H1 (cell line): ENCODE results near the gene UBAC1. TPM values are rescaled to one million over a fixed set of nuclear protein-coding genes. Genes with fewer than 3 reads are reported as not detected.

Experiments
- CTCF ChIA-PET: fragments of 300-600 bp; sonication (Branson Sonifier 250); formaldehyde crosslinking; loops from one replicate; lab custom pipeline; 2021; ENCODE audit not compliant: partially characterized antibody; lab: Charles Lee
- POLR2A ChIA-PET: fragments of 300-600 bp; sonication (Branson Sonifier 250); formaldehyde crosslinking; loops from one replicate; lab custom pipeline; 2021; ENCODE audit warnings: inconsistent platforms; ENCODE audit not compliant: partially characterized antibody; lab: Charles Lee
- DNase-seq, 2 experiments: peaks; one replicate each; pipeline versions ENCODE4 v3.0.0 to v3.0.0-alpha.2; 2010 to 2022; ENCODE audit warnings: low spot score in 2 of 2, low read depth in 1 of 2, mixed read lengths in 1 of 2
- FAIRE-seq: peaks from 2 replicates; lab custom pipeline; 2011; peaks lifted over from hg19 to GRCh38; lab: Jason Lieb, UNC
- H2AFZ ChIP-seq: 2 replicates; pipeline ENCODE4 v1.8.1; 2012; ENCODE audit warnings: low read length, inconsistent platforms
- H2AK5ac ChIP-seq: 2 replicates; pipeline ENCODE4 v1.6.1; 2013; ENCODE audit warnings: low read depth, low read length
- H2BK120ac ChIP-seq: replicated peaks from 2 replicates; pipeline ENCODE3; 2013; ENCODE audit warnings: low read depth, low read length, inconsistent platforms
- H2BK12ac ChIP-seq: 2 replicates; pipeline ENCODE4 v1.6.1; 2013; ENCODE audit warnings: low read depth, low read length
- H2BK15ac ChIP-seq: 2 replicates; pipeline ENCODE4 v1.6.1; 2013; ENCODE audit warnings: low read length
- H2BK20ac ChIP-seq: 2 replicates; pipeline ENCODE4 v1.6.1; 2013; ENCODE audit warnings: low read length
- H2BK5ac ChIP-seq: 2 replicates; pipeline ENCODE4 v1.6.1; 2013; ENCODE audit warnings: low read depth, low read length
- H3K14ac ChIP-seq: 2 replicates; pipeline ENCODE4 v1.6.1; 2013; ENCODE audit warnings: inconsistent platforms; ENCODE audit not compliant: insufficient read length
- H3K18ac ChIP-seq: 2 replicates; pipeline ENCODE4 v1.6.1; 2013; ENCODE audit warnings: low read length; ENCODE audit errors: extremely low read depth
- H3K23ac ChIP-seq: 2 replicates; pipeline ENCODE4 v1.6.1; 2013; ENCODE audit warnings: inconsistent platforms; ENCODE audit not compliant: insufficient read length
- H3K23me2 ChIP-seq: 2 replicates; pipeline ENCODE4 v1.6.1; 2013; ENCODE audit warnings: low read depth, low read length
- H3K27ac ChIP-seq: 2 replicates; pipeline ENCODE4 v1.6.1; 2011; ENCODE audit warnings: low read depth, low read length, inconsistent platforms
- H3K27me3 ChIP-seq, 4 experiments: replicated peaks in 1 of 4; 1 replicate in 1 of 4; 2 replicates in 3 of 4; pipeline versions ENCODE4 v1.6.1 to v1.8.1; 2011 to 2013; ENCODE audit warnings: low read length in 3 of 4, mild to moderate bottlenecking in 3 of 4, inconsistent platforms in 2 of 4, mixed read lengths in 2 of 4, moderate library complexity in 1 of 4; ENCODE audit not compliant: control insufficient read depth in 3 of 4, insufficient read depth in 3 of 4; ENCODE audit errors: extremely low read depth in 1 of 4
- H3K36me3 ChIP-seq, 4 experiments: 2 replicates each; pipeline versions ENCODE4 v1.6.1 to v1.8.1; 2011 to 2013; ENCODE audit warnings: mild to moderate bottlenecking in 4 of 4, low read length in 3 of 4, moderate library complexity in 2 of 4, control low read depth in 1 of 4, inconsistent platforms in 1 of 4; ENCODE audit not compliant: insufficient read depth in 4 of 4, control insufficient read depth in 2 of 4
- H3K4ac ChIP-seq: replicated peaks from 2 replicates; pipeline ENCODE3; 2013; ENCODE audit warnings: low read length, low read depth, mixed read lengths, inconsistent platforms; ENCODE audit not compliant: insufficient read length
- H3K4me1 ChIP-seq, 4 experiments: replicated peaks in 1 of 4; 1 replicate in 1 of 4; 2 replicates in 3 of 4; pipeline versions ENCODE4 v1.6.1 to v1.8.1; 2011 to 2013; ENCODE audit warnings: low read length in 3 of 4, inconsistent platforms in 2 of 4, mixed read lengths in 1 of 4; ENCODE audit not compliant: insufficient read depth in 4 of 4, control insufficient read depth in 3 of 4
- H3K4me2 ChIP-seq, 2 experiments: 2 replicates each; pipeline versions ENCODE4 v1.6.1 to v1.8.1; 2011 to 2013; ENCODE audit warnings: low read depth in 2 of 2, low read length in 2 of 2, control low read depth in 1 of 2, inconsistent platforms in 1 of 2, mild to moderate bottlenecking in 1 of 2; ENCODE audit not compliant: insufficient read depth in 1 of 2
- H3K4me3 ChIP-seq, 4 experiments: fragments of 200-600, 300-600 bp in 1 of 4; sonication (generic), shearing (Covaris generic), sonication (Bioruptor Twin) in 1 of 4; 2 replicates each; pipeline versions ENCODE4 v1.5.1 to v1.8.1; 2011 to 2016; ENCODE audit warnings: low read length in 4 of 4, low read depth in 3 of 4, control low read depth in 2 of 4, inconsistent platforms in 2 of 4, mild to moderate bottlenecking in 2 of 4, mixed read lengths in 1 of 4, moderate library complexity in 1 of 4; ENCODE audit not compliant: insufficient read depth in 2 of 4; ENCODE audit errors: extremely low read depth in 1 of 4
- H3K56ac ChIP-seq: replicated peaks from 2 replicates; pipeline ENCODE3; 2013; ENCODE audit warnings: low read depth, mild to moderate bottlenecking, mixed read lengths, low read length, inconsistent platforms; ENCODE audit not compliant: insufficient read length
- H3K79me1 ChIP-seq: 2 replicates; pipeline ENCODE4 v1.6.1; 2013; ENCODE audit warnings: low read depth, low read length, control low read depth
- H3K79me2 ChIP-seq, 2 experiments: 2 replicates each; pipeline versions ENCODE4 v1.6.1 to v1.8.1; 2012 to 2013; ENCODE audit warnings: low read length in 2 of 2, mild to moderate bottlenecking in 2 of 2, inconsistent platforms in 1 of 2; ENCODE audit not compliant: insufficient read depth in 2 of 2, control insufficient read depth in 1 of 2
- H3K9ac ChIP-seq, 4 experiments: replicated peaks in 1 of 4; 1 replicate in 1 of 4; 2 replicates in 3 of 4; pipeline versions ENCODE4 v1.6.1 to v1.8.1; 2011 to 2013; ENCODE audit warnings: low read depth in 3 of 4, low read length in 3 of 4, control low read depth in 2 of 4, mild to moderate bottlenecking in 2 of 4, moderate library complexity in 2 of 4, inconsistent platforms in 1 of 4; ENCODE audit errors: extremely low read depth in 1 of 4
- H3K9me3 ChIP-seq, 2 experiments: 2 replicates each; pipeline versions ENCODE4 v1.6.1 to v1.8.1; 2012 to 2013; ENCODE audit warnings: mild to moderate bottlenecking in 2 of 2, moderate library complexity in 2 of 2, control low read depth in 1 of 2, inconsistent platforms in 1 of 2, low read depth in 1 of 2, low read length in 1 of 2, mixed read lengths in 1 of 2; ENCODE audit not compliant: insufficient read depth in 2 of 2
- H4K20me1 ChIP-seq, 2 experiments: replicated peaks in 1 of 2; 2 replicates each; pipeline versions ENCODE3 to v1.8.1; 2011 to 2013; ENCODE audit warnings: inconsistent platforms in 2 of 2, low read length in 2 of 2, mild to moderate bottlenecking in 1 of 2; ENCODE audit not compliant: insufficient read depth in 2 of 2, control insufficient read depth in 1 of 2
- H4K5ac ChIP-seq: 2 replicates; pipeline ENCODE4 v1.6.1; 2013; ENCODE audit warnings: low read length, low read depth, mixed read lengths, inconsistent platforms; ENCODE audit not compliant: insufficient read length
- H4K8ac ChIP-seq: 2 replicates; pipeline ENCODE4 v1.8.0; 2013; ENCODE audit warnings: mild to moderate bottlenecking, moderate library complexity, low read length, inconsistent platforms; ENCODE audit not compliant: insufficient read depth; ENCODE audit errors: extremely low read depth
- H4K91ac ChIP-seq: replicated peaks from 2 replicates; pipeline ENCODE3; 2013; ENCODE audit warnings: low read length, mixed read lengths, inconsistent platforms; ENCODE audit not compliant: insufficient read length
- CHD2 ChIP-seq: IDR thresholded peaks from 2 replicates; pipeline ENCODE4 v1.6.1; 2012; ENCODE audit warnings: low read length, improper control_type of control experiment
- EP300 ChIP-seq, 2 experiments: IDR thresholded peaks; 1 replicate in 1 of 2; 2 replicates in 1 of 2; pipeline ENCODE4 v1.6.1; 2011 to 2012; ENCODE audit warnings: low read depth in 2 of 2, low read length in 2 of 2, mild to moderate bottlenecking in 2 of 2, borderline replicate concordance in 1 of 2, inconsistent platforms in 1 of 2, moderate library complexity in 1 of 2
- GABPA ChIP-seq: IDR thresholded peaks from 2 replicates; pipeline ENCODE4 v1.6.1; 2011; ENCODE audit warnings: mild to moderate bottlenecking, low read length, moderate library complexity, borderline replicate concordance; ENCODE audit not compliant: insufficient read depth
- KDM1A ChIP-seq: fragments of 200-600, 300-600 bp; sonication (generic); IDR thresholded peaks from 2 replicates; pipeline ENCODE4 v1.7.1; 2016; ENCODE audit warnings: mild to moderate bottlenecking, low read length, borderline replicate concordance
- PHF8 ChIP-seq: fragments of 200-600 bp; sonication (generic); conservative IDR thresholded peaks from 2 replicates; pipeline ENCODE4 v1.7.1; 2012; ENCODE audit warnings: low read depth, mild to moderate bottlenecking, inconsistent platforms, low read length, moderate library complexity
- RAD21 ChIP-seq, 2 experiments: IDR thresholded peaks in 1 of 2; conservative IDR thresholded peaks in 1 of 2; 2 replicates each; pipeline ENCODE4 v1.6.1; 2011; ENCODE audit warnings: low read depth in 2 of 2, low read length in 2 of 2, improper control_type of control experiment in 1 of 2, inconsistent platforms in 1 of 2, mild to moderate bottlenecking in 1 of 2, moderate library complexity in 1 of 2
- SRF ChIP-seq: IDR thresholded peaks from 2 replicates; pipeline ENCODE4 v1.6.1; 2011; ENCODE audit warnings: mild to moderate bottlenecking, low read depth, low read length, moderate library complexity
- TAF7 ChIP-seq: optimal IDR thresholded peaks from 2 replicates; pipeline ENCODE3; 2011; ENCODE audit warnings: low read depth, mild to moderate bottlenecking, inconsistent platforms, low read length, moderate library complexity, borderline replicate concordance
- WGBS, 2 experiments: shearing (Covaris generic) in 1 of 2; methylation state at CpG; one replicate each; pipeline versions ENCODE4 v1.1.6 to v1.1.7; 2013 to 2015; ENCODE audit warnings: low lambda C conversion rate in 2 of 2, mixed read lengths in 2 of 2, inconsistent platforms in 1 of 2, low coverage in 1 of 2, missing lambda C conversion rate in 1 of 2; ENCODE audit not compliant: insufficient replicate concordance in 2 of 2, insufficient coverage in 1 of 2, insufficient read length in 1 of 2; ENCODE audit errors: extremely low coverage in 1 of 2, missing lambda C conversion rate in 1 of 2; 5-methylcytosine and 5-hydroxymethylcytosine counted together
- polyA plus RNA-seq, 7 experiments: library from polyadenylated mRNA; depleted of rRNA in 3 of 7; stranded (reverse) in 5 of 7; unstranded in 2 of 7; fragments of >200 nt in 5 of 7; fragments of 200-250 nt in 2 of 7; gene quantifications; 1 replicate in 5 of 7; 2 replicates in 1 of 7; 4 replicates in 1 of 7; pipeline versions ENCODE4 v1.2.1 to v1.2.3, GENCODE V29; 2011 to 2013; ENCODE audit warnings: missing spikeins in 2 of 7, mixed read lengths in 2 of 7
- total RNA-seq: library from RNA; stranded (reverse); fragmentation: NEBNext Ultra II Directional; extraction: Animal tissue kit (Norgen Biotek cat#: 25700); gene quantifications from 2 replicates; pipeline ENCODE4 v1.2.1, GENCODE V29; 2021
- TF ChIP-seq, protein P1 (sequence below), 3 experiments: IDR thresholded peaks; 1 replicate in 2 of 3; 2 replicates in 1 of 3; pipeline versions ENCODE4 v1.5.1 to v1.6.1; 2011; ENCODE audit warnings: low read length in 3 of 3, mild to moderate bottlenecking in 3 of 3, inconsistent platforms in 2 of 3, low read depth in 1 of 3, moderate library complexity in 1 of 3; ENCODE audit not compliant: insufficient read depth in 1 of 3; ENCODE audit errors: control extremely low read depth in 1 of 3

Gene UBAC1
- total and polyA plus RNA-seq, 2 of the 8 experiments (the other 6 are each of a cell fraction or from before 2014, with no cell fraction given) = 59.3 to 85.2 TPM

DNA sequence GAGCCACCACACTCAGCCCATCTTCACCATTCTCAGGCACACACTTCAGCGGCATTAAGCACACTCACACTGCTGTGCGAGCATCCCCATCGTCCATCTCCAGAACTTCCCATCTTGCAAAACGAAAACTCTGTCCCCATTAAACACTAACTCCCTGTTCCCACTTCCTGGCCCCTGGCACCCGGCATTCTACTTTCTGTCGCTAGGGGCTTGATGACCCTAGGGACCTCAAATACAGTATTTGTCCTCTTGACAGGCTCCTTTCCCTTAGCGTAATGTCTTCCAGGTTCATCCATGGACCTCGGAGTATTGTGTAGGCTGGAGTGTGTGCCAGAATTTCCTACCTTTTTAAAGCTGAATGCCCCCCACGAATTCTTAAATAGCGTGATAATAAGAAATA, 14.7 kb upstream of the UBAC1 start:
- Histone ChIP-seq H3K4me3 (no peak overlapping the region), H3K4me1 (peaks cover 0 to 3% (median 0%) of the 10 kb centered on the region in 4 experiments; a peak in 4 of 7 replicates), H2BK12ac (no peak overlapping the region), H3K4me2 (no peak overlapping the region), H4K20me1 (peaks cover 0 to 5% of the 10 kb centered on the region in 2 experiments), H3K4ac (no peak overlapping the region), H3K9ac (no peak overlapping the region), H2BK5ac (no peak overlapping the region), H3K14ac (no peak overlapping the region), H2BK20ac (no peak overlapping the region), H4K91ac (no peak overlapping the region), H3K27ac (no peak overlapping the region), H3K23me2 (no peaks in the 10 kb centered on the region; the same call in 1 of the 2 replicates), H3K18ac (no peak overlapping the region), H4K8ac (no peak overlapping the region), H3K56ac (no peak overlapping the region), H2BK120ac (no peak overlapping the region), H4K5ac (no peak overlapping the region), H2AK5ac (no peak overlapping the region), H3K79me2 (no peaks in the 10 kb centered on the region), H3K27me3 (no peaks in the 10 kb centered on the region), H2BK15ac (no peak overlapping the region), H2AFZ (no peak overlapping the region), H3K79me1 (no peaks in the 10 kb centered on the region), H3K9me3 (no peaks in the 10 kb centered on the region), H3K23ac (no peak overlapping the region), H3K36me3 (no peaks in the 10 kb centered on the region)
- DNase-seq (no peak), FAIRE-seq (no peak)
- POLR2A ChIA-PET = interaction anchor here (1.4 kb wide), 1 partner anchor 11 kb away, joined by 5 read pairs; no protein-coding TSS in a partner anchor
- 83% methylated on average over 10 of the region's 10 CpGs; no CpG with 5 or more reads in 1 of the 2 experiments for WGBS, 2 experiments
- CTCF ChIA-PET = interaction anchor here (0.6 to 3.2 kb wide), 18 partner anchors 7 to 732 kb away, joined by 3 to 19 read pairs (median 3); no protein-coding TSS in a partner anchor
- TF ChIP-seq EP300 (IDR thresholded peaks at IDR 0.05; ENCODE audit: borderline replicate concordance in 1 of 2, low read depth in 2 of 2, low read length in 2 of 2) (no peak), CHD2 (no peak), TAF7 (no peak), RAD21 (IDR thresholded peaks at IDR 0.05 in 1 of 2, conservative IDR thresholded peaks at IDR 0.05 in 1 of 2; ENCODE audit: low read depth in 2 of 2, low read length in 2 of 2) (peak in 1 of 2 experiments; percentile 33; a peak in 3 of 4 replicates), SRF (no peak), PHF8 (no peak), KDM1A (no peak), GABPA (no peak)
- TF ChIP-seq, protein P1, sequence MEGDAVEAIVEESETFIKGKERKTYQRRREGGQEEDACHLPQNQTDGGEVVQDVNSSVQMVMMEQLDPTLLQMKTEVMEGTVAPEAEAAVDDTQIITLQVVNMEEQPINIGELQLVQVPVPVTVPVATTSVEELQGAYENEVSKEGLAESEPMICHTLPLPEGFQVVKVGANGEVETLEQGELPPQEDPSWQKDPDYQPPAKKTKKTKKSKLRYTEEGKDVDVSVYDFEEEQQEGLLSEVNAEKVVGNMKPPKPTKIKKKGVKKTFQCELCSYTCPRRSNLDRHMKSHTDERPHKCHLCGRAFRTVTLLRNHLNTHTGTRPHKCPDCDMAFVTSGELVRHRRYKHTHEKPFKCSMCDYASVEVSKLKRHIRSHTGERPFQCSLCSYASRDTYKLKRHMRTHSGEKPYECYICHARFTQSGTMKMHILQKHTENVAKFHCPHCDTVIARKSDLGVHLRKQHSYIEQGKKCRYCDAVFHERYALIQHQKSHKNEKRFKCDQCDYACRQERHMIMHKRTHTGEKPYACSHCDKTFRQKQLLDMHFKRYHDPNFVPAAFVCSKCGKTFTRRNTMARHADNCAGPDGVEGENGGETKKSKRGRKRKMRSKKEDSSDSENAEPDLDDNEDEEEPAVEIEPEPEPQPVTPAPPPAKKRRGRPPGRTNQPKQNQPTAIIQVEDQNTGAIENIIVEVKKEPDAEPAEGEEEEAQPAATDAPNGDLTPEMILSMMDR (IDR thresholded peaks at IDR 0.05; ENCODE audit: control extremely low read depth in 1 of 3, insufficient read depth in 1 of 3, low read depth in 1 of 3, low read length in 3 of 3) = peak in 2 of 3 experiments; percentile 24; a peak in 2 of 4 replicates
